ENCODE data around the gene FBLN2. TPM values are rescaled to one million over a fixed set of nuclear protein-coding genes. Genes with fewer than 3 reads are reported as not detected.

The FBLN2 gene
- total RNA-seq, 1 donor from 2014 or later, result 323 TPM

- Histone ChIP-seq H3K36me3 (no peaks in the 10 kb centered on the region), H3K27ac (no peak overlapping the region), H3K4me3 (no peak overlapping the region), H3K9me3 (no peaks in the 10 kb centered on the region), H3K27me3 (no peaks in the 10 kb centered on the region), H3K4me1 (no peaks in the 10 kb centered on the region)
- TF ChIP-seq, protein P1, sequence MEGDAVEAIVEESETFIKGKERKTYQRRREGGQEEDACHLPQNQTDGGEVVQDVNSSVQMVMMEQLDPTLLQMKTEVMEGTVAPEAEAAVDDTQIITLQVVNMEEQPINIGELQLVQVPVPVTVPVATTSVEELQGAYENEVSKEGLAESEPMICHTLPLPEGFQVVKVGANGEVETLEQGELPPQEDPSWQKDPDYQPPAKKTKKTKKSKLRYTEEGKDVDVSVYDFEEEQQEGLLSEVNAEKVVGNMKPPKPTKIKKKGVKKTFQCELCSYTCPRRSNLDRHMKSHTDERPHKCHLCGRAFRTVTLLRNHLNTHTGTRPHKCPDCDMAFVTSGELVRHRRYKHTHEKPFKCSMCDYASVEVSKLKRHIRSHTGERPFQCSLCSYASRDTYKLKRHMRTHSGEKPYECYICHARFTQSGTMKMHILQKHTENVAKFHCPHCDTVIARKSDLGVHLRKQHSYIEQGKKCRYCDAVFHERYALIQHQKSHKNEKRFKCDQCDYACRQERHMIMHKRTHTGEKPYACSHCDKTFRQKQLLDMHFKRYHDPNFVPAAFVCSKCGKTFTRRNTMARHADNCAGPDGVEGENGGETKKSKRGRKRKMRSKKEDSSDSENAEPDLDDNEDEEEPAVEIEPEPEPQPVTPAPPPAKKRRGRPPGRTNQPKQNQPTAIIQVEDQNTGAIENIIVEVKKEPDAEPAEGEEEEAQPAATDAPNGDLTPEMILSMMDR (IDR thresholded peaks at IDR 0.05), result no peak
- intact Hi-C loops (cut with DNase I), result no loop called here
- no peak for DNase-seq (ENCODE audit: low spot score in 2 of 2)
Observed at GRCh38 chr3:13598201-13598600, 49.3 kb downstream of the FBLN2 start.

GRCh38 chr3:13598926-13599886, 50.3 kb downstream of the FBLN2 start:
- Histone ChIP-seq H3K4me3 (no peak overlapping the region), H3K4me1 (no peaks in the 10 kb centered on the region), H3K36me3 (no peaks in the 10 kb centered on the region), H3K27ac (no peak overlapping the region), H3K9me3 (no peaks in the 10 kb centered on the region), H3K27me3 (no peaks in the 10 kb centered on the region)
- DNase-seq (ENCODE audit: low spot score in 2 of 2), result no peak
- intact Hi-C loops (cut with DNase I), result no loop called here
- TF ChIP-seq, protein P1 (IDR thresholded peaks at IDR 0.05), result no peak

DNA sequence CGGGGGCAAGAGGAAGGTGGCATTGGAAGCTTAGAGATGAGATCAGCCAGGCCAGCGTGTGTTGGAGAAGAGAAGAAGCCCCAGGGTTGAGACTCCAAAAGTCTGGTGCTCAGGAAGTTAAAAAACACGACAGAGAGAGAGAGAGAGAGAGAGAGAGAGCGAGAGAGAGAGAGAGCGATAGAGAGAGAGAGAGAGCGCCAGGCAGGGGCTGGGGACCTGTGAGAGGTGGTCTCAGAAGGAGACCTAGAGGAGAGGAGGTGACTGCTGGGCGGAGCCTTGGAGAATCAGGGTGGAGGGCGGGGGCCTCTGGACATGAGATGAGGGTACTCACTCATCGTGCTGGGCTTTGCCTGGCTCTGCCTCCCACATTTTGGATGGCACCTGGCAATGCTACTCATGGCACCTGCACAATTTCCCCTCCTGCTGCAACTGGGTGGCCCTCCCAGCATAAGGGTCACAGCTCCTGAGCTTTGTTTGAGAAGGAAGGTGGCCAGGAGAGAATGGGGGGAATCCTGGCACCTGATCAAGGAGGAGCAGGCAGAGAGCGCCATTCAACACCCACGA, 51.0 kb downstream of the FBLN2 start:
- Histone ChIP-seq H3K27ac (no peak overlapping the region), H3K9me3 (no peaks in the 10 kb centered on the region), H3K36me3 (no peaks in the 10 kb centered on the region), H3K27me3 (no peaks in the 10 kb centered on the region), H3K4me1 (no peaks in the 10 kb centered on the region), H3K4me3 (no peak overlapping the region)
- DNase-seq (ENCODE audit: low spot score in 2 of 2), result no peak
- intact Hi-C loops (cut with DNase I), result no loop called here
- TF ChIP-seq, protein P1 (IDR thresholded peaks at IDR 0.05), result no peak

DNA sequence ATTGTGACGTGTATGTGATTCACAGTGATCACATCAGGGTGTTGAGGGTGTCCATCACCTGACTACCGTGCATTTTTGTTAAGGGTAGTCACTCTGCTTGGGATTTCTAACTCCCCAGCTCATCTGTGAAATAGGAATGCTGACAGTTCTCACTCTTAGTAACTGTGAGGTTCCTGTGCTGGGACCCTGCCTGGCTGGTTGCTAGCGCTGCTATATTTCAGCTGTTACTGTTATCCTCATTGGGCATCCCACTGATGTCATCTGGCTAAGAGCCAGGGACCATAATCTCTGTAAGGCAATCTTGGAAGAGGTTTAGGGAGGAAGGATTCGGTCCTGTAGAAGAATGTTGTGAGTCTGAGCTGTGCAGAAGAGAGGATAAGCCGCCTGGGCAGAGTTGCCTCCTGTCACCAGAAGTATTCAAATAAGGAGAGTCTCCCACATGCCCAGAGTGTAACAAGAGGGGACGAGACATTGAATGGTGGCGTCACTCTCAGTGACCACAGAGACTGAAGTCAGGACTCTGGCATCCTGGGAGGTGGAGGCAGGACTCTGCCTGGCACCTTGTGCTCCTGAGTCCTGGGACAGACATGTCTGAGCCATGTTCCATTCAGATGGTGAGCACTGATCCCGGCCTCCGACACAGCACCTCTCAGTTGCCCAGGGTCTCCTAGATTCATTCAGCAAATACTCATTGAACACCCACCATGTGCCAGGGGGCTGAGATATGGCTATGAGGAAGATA, 52.2 kb downstream of the FBLN2 start:
- intact Hi-C loops (cut with DNase I), result no loop called here
- TF ChIP-seq, protein P1 (IDR thresholded peaks at IDR 0.05), result no peak
- Histone ChIP-seq H3K4me3 (no peak overlapping the region), H3K27ac (no peak overlapping the region), H3K4me1 (no peaks in the 10 kb centered on the region), H3K36me3 (no peaks in the 10 kb centered on the region), H3K9me3 (no peaks in the 10 kb centered on the region), H3K27me3 (no peaks in the 10 kb centered on the region)
- no peak for DNase-seq (ENCODE audit: low spot score in 2 of 2)

DNA sequence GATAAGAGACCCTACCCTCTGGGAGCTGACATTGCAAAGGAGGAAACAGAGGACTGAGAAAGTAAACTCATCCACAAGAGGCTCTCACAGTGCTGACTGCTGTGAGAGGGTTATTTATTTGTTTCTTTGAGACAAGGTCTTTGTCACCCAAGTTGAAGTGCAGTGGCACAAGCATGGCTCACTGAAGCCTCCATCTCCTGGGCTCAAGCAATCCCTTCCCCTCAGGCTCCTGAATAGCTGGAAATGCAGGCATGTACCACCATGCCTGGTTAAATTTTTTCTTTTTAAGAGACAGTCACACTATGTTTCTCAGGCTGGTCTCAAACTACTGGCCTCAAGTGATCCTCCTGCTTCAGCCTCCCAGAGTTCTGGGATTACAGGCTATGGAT, 52.8 kb downstream of the FBLN2 start:
- DNase-seq (ENCODE audit: low spot score in 2 of 2), result no peak
- no peaks in the 10 kb centered on the region for H3K9me3 ChIP-seq
- H3K27me3 ChIP-seq, result no peaks in the 10 kb centered on the region
- H3K36me3 ChIP-seq, result no peaks in the 10 kb centered on the region
- H3K4me3 ChIP-seq, result no peak overlapping the region
- no peaks in the 10 kb centered on the region for H3K4me1 ChIP-seq
- intact Hi-C loops (cut with DNase I), result no loop called here
- TF ChIP-seq, protein P1 (IDR thresholded peaks at IDR 0.05), result no peak
- no peak overlapping the region for H3K27ac ChIP-seq
